Psoas muscle (tissue), 8 donors: Measurements from ENCODE around the gene TPBGL. TPM values are rescaled to one million over a fixed set of nuclear protein-coding genes. Genes with fewer than 3 reads are reported as not detected.
A peak's percentile ranks its signal among the peaks of the same experiment; 100 is the strongest.

Experiments used
- ATAC-seq, 4 donors: fragments of 200-7000 bp; cut with Tn5 transposase; one replicate each; pipeline ENCODE4 v1.9.1; 2020; ENCODE audit warnings: moderate library complexity in 3 of 4, mild to moderate bottlenecking in 2 of 4
- DNase-seq, 2 donors: peaks; one replicate each; pipeline ENCODE4 v3.0.0-alpha.2; 2020
- H3K27ac ChIP-seq: fragments of 200-600 bp; one replicate; pipeline ENCODE4 v1.8.0; 2022
- H3K27me3 ChIP-seq, 3 donors: fragments of 200-600 bp in 1 of 3; one replicate each; pipeline versions ENCODE4 v1.6.1 to v1.8.0; 2013 to 2022; ENCODE audit warnings: low read length in 2 of 3, mild to moderate bottlenecking in 2 of 3, moderate library complexity in 1 of 3; ENCODE audit not compliant: insufficient read depth in 3 of 3
- H3K36me3 ChIP-seq, 2 donors: fragments of 200-600 bp in 1 of 2; one replicate each; pipeline versions ENCODE4 v1.6.1 to v1.8.0; 2013 to 2022; ENCODE audit warnings: low read depth in 1 of 2, mild to moderate bottlenecking in 1 of 2, moderate library complexity in 1 of 2; ENCODE audit not compliant: insufficient read depth in 1 of 2
- H3K4me1 ChIP-seq: fragments of 200-600 bp; one replicate; pipeline ENCODE4 v1.8.0; 2022
- H3K4me3 ChIP-seq: fragments of 200-600 bp; one replicate; pipeline ENCODE4 v1.8.0; 2022; ENCODE audit warnings: mild to moderate bottlenecking
- H3K9me3 ChIP-seq: fragments of 200-600 bp; one replicate; pipeline ENCODE4 v1.8.0; 2022
- WGBS, 3 donors: extraction: QIAGEN DNeasy Blood & Tissue Kit; methylation state at CpG; one replicate each; pipeline versions ENCODE4 v1.1.6 to v1.1.7; 2013; 5-methylcytosine and 5-hydroxymethylcytosine counted together
- intact Hi-C, 2 donors: fragments of 100-400 bp; cut with DNase I; formaldehyde crosslinking; loops; one replicate each; pipeline versions ENCODE4 v1.11.0 to v1.14.2; 2022
- long read RNA-seq, 2 donors: library from polyadenylated mRNA; unstranded; transcript quantifications; one replicate each; pipeline ENCODE4 v2.0.0, GENCODE V29; 2021
- polyA plus RNA-seq, 3 donors: library from polyadenylated mRNA; stranded (reverse); fragments of 200-250 nt; gene quantifications; one replicate each; pipeline ENCODE4 v1.2.3, GENCODE V29; 2013
- total RNA-seq, 4 donors: library from RNA; stranded (reverse); fragmentation: NEBNext Ultra II Directional in 2 of 4; extraction: Animal tissue kit (Norgen Biotek cat#: 25700) in 2 of 4; gene quantifications; one replicate each; pipeline versions ENCODE4 v1.2.1 to v1.2.4, GENCODE V29; 2021 to 2023
- TF ChIP-seq, protein P1 (sequence below): fragments of 200-600 bp; IDR thresholded peaks from one replicate; pipeline ENCODE4 v1.8.0; 2022; ENCODE audit warnings: antibody characterized with exemption
- donor health status: healthy with polysubstance abuse.
- donor health status: DM: no; HTN: no; CAD: no; lungs with moderate emphysema.
- donor health status: Bipolar disorder and iron deficiency.
- donor health status: healthy.
- donor health status: DM: yes; HTN: yes; CAD: no.
- donor health status: DM: no; HTN: no; CAD: no.
- donor health status: DM: no; HTN: no; CAD: no.
- donor health status: DM: yes; HTN: yes; CAD: no.

The TPBGL gene, protein sequence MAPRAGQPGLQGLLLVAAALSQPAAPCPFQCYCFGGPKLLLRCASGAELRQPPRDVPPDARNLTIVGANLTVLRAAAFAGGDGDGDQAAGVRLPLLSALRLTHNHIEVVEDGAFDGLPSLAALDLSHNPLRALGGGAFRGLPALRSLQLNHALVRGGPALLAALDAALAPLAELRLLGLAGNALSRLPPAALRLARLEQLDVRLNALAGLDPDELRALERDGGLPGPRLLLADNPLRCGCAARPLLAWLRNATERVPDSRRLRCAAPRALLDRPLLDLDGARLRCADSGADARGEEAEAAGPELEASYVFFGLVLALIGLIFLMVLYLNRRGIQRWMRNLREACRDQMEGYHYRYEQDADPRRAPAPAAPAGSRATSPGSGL
- total RNA-seq (under 1 TPM in 1 of 4 donors, not detected in 3; 0.11 TPM), polyA plus RNA-seq (under 1 TPM in 2 of 3 donors, not detected in 1; 0.01 to 0.05 TPM)
- long read RNA-seq, donor 1 = 0 reads
- long read RNA-seq, donor 2 = 0 reads

- Histone ChIP-seq H3K36me3 (no peaks in the 10 kb centered on the region), H3K4me3 (peak within 1 kb of the TSS; percentile 53), H3K4me1 (peaks cover 3% of the 10 kb centered on the region), H3K9me3 (no peaks in the 10 kb centered on the region), H3K27me3 (peaks cover 0 to 29% (median 14%) of the 10 kb centered on the region in 3 donors), H3K27ac (no peak within 1 kb of the TSS)
- DNase-seq = no peak
- WGBS, 3 donors = 3 to 8% (median 5%) methylated on average over 15 to 58 of the region's 58 CpGs
- TF ChIP-seq, protein P1, sequence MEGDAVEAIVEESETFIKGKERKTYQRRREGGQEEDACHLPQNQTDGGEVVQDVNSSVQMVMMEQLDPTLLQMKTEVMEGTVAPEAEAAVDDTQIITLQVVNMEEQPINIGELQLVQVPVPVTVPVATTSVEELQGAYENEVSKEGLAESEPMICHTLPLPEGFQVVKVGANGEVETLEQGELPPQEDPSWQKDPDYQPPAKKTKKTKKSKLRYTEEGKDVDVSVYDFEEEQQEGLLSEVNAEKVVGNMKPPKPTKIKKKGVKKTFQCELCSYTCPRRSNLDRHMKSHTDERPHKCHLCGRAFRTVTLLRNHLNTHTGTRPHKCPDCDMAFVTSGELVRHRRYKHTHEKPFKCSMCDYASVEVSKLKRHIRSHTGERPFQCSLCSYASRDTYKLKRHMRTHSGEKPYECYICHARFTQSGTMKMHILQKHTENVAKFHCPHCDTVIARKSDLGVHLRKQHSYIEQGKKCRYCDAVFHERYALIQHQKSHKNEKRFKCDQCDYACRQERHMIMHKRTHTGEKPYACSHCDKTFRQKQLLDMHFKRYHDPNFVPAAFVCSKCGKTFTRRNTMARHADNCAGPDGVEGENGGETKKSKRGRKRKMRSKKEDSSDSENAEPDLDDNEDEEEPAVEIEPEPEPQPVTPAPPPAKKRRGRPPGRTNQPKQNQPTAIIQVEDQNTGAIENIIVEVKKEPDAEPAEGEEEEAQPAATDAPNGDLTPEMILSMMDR = no peak
- no peak for ATAC-seq
- intact Hi-C loops = loop anchor here in 1 of 2 donors (5.0 to 10.0 kb wide), 2 partner anchors 216 to 308 kb away; no protein-coding TSS in a partner anchor
Observed at GRCh38 chr11:75240311-75241035, at the start of gene TPBGL. Gene TPBGL, plus strand, starts transcription at chr11:75240774. Its CDS starts 276 bp downstream, at chr11:75241050.

DNA sequence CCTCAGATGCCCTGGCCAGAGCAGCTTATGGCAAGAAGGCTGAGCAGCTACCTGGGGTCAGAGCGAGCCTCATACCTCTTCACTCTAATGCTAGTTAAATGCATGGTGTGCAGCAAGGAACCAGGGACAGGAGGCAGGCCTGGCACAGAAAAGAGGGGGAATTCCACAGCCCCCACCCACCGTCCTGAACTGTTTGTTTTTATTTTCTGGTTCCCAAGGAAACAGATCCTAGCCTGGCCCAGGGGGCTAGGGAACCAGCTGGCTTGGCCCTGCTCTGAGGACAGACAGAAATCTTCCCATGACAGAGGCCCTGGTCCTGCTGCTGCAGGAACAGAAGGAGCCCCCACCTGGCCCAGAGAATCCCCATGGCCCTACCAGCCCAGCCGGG lies 49.2 kb upstream of the TPBGL start:
- WGBS, 3 donors = 30 to 41% (median 37%) methylated on average over 3 of the region's 3 CpGs
- ATAC-seq = no peak

GRCh38 chr11:75193271-75193670 lies 47.3 kb upstream of the TPBGL start:
- Histone ChIP-seq H3K4me3 (no peak overlapping the region), H3K4me1 (no peaks in the 10 kb centered on the region), H3K9me3 (no peaks in the 10 kb centered on the region), H3K36me3 (no peaks in the 10 kb centered on the region), H3K27ac (no peak overlapping the region), H3K27me3 (no peaks in the 10 kb centered on the region)
- TF ChIP-seq, protein P1 = no peak
- ATAC-seq = no peak
- WGBS, 3 donors = 95 to 96% (median 95%) methylated on average over 15 of the region's 15 CpGs
- intact Hi-C loops = no loop called here
- no peak for DNase-seq

More for the DNA sequence above, 49.2 kb upstream of the TPBGL start:
- Histone ChIP-seq H3K27me3 (no peaks in the 10 kb centered on the region), H3K9me3 (no peaks in the 10 kb centered on the region), H3K4me1 (no peaks in the 10 kb centered on the region), H3K27ac (no peak overlapping the region), H3K4me3 (no peak overlapping the region), H3K36me3 (no peaks in the 10 kb centered on the region)
- TF ChIP-seq, protein P1 = no peak
- DNase-seq = no peak
- intact Hi-C loops = no loop called here

DNA sequence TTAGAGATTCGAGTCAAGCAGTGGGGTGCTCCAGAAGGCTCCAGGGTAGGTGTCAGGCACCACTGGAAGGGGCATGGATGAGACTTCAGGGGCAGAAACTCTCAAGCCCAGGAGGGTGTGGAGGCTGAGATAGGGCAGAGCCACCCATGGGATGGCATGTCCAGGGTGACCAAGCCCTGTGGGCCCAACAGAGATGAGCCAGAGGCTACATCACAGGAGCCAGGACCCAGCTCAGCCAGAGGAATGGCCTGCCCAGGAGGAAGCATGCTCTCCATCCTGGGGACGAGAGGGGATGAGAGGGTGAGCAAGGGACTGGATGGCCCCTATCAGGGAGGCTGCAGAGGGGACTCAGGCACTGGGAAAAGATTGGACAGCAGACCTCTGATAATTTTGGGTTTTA lies 46.9 kb upstream of the TPBGL start:
- Histone ChIP-seq H3K4me3 (no peak overlapping the region), H3K4me1 (no peaks in the 10 kb centered on the region), H3K27me3 (no peaks in the 10 kb centered on the region), H3K9me3 (no peaks in the 10 kb centered on the region), H3K36me3 (no peaks in the 10 kb centered on the region), H3K27ac (no peak overlapping the region)
- ATAC-seq (peak in 1 of 4 donors; percentile 21), DNase-seq (no peak)
- WGBS, 3 donors = 53 to 65% (median 57%) methylated on average over 2 of the region's 2 CpGs
- TF ChIP-seq, protein P1 = no peak
- intact Hi-C loops = no loop called here
